HG03064 (cell line): ENCODE measurements around the gene FKBP4.

ENCODE experiments used
- ATAC-seq: cut with Tn5 transposase; IDR thresholded peaks from one replicate; pipeline ENCODE4 v1.9.1; 2021; ENCODE audit warnings: low read depth; ENCODE audit not compliant: unreplicated experiment

Gene FKBP4

GRCh38 chr12:2842948-2843347 is 48.2 kb downstream of the FKBP4 start:
- no peak for ATAC-seq

- ATAC-seq, result no peak
Measured at GRCh38 chr12:2844786-2845185, 50.0 kb downstream of the FKBP4 start.

GRCh38 chr12:2845280-2845679 is 50.5 kb downstream of the FKBP4 start:
- no peak for ATAC-seq

- ATAC-seq, result no peak
Measured at GRCh38 chr12:2851931-2852330, 57.2 kb downstream of the FKBP4 start.

GRCh38 chr12:2853626-2854025 is 58.9 kb downstream of the FKBP4 start:
- ATAC-seq, result no peak
